ENCODE measurements around the gene MYBPHL.
A peak's percentile ranks its signal among the peaks of the same experiment; 100 is the strongest.

Gene MYBPHL

DNA sequence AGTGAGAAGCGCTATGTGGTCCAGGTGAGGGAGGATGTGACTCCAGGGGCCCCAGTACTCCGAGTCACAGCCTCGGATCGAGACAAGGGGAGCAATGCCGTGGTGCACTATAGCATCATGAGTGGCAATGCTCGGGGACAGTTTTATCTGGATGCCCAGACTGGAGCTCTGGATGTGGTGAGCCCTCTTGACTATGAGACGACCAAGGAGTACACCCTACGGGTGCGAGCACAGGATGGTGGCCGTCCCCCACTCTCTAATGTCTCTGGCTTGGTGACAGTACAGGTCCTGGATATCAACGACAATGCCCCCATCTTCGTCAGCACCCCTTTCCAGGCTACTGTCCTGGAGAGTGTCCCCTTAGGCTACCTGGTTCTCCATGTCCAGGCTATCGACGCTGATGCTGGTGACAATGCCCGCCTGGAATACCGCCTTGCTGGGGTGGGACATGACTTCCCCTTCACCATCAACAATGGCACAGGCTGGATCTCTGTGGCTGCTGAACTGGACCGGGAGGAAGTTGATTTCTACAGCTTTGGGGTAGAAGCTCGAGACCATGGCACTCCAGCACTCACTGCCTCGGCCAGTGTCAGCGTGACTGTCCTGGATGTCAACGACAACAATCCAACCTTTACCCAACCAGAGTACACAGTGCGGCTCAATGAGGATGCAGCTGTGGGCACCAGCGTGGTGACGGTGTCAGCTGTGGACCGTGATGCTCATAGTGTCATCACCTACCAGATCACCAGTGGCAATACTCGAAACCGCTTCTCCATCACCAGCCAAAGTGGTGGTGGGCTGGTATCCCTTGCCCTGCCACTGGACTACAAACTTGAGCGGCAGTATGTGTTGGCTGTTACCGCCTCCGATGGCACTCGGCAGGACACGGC is 55.3 kb downstream of the MYBPHL start:
- no peak for DNase-seq (ENCODE audit: low read depth)

DNA sequence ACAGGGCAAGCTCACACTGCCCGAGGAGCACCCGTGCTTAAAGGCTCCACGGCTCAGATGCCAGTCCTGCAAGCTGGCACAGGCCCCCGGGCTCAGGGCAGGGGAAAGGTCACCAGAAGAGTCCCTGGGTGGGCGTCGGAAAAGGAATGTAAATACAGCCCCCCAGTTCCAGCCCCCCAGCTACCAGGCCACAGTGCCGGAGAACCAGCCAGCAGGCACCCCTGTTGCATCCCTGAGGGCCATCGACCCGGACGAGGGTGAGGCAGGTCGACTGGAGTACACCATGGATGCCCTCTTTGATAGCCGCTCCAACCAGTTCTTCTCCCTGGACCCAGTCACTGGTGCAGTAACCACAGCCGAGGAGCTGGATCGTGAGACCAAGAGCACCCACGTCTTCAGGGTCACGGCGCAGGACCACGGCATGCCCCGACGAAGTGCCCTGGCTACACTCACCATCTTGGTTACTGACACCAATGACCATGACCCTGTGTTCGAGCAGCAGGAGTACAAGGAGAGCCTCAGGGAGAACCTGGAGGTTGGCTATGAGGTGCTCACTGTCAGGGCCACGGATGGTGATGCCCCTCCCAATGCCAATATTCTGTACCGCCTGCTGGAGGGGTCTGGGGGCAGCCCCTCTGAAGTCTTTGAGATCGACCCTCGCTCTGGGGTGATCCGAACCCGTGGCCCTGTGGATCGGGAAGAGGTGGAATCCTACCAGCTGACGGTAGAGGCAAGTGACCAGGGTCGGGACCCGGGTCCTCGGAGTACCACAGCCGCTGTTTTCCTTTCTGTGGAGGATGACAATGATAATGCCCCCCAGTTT is 56.1 kb downstream of the MYBPHL start:
- no peak for DNase-seq (ENCODE audit: low read depth)

GRCh38 chr1:109249654-109250401 is 57.0 kb downstream of the MYBPHL start:
- DNase-seq (ENCODE audit: low read depth) = no peak

- DNase-seq (ENCODE audit: low read depth) = peak; percentile 50
These were observed 57.8 kb downstream of the MYBPHL start, which contains the start of gene CELSR2 for GRCh38 chr1:109248797-109249629. TSS of gene CELSR2 (plus strand) at chr1:109249539. CDS start at chr1:109250080, 541 bp downstream.

GRCh38 chr1:109248444-109248796 is 58.4 kb downstream of the MYBPHL start:
- DNase-seq (ENCODE audit: low read depth) = no peak

GRCh38 chr1:109247401-109248365 is 59.1 kb downstream of the MYBPHL start:
- DNase-seq (ENCODE audit: low read depth) = no peak

DNA sequence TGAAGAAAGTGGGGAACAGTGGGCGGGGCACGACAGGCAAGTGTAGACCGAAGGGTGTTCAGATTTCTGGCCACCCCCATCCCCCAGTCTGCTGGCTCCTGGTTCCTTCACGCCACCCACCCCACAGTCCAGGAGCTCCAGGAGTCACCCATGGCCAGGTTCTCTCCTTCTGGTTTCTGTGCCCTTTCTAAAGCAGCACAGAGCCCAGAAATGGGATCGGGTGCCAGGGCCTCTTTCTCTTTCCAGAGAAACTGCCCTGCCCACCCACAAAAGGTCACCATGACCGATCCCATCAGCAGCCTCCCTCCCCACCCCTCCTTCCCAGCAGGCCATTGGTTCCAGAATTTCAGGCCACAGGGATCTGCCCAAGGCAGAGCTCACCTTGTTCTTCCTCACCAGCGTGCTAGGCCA is 60.7 kb downstream of the MYBPHL start:
- no peak for DNase-seq (ENCODE audit: low read depth)

DNA sequence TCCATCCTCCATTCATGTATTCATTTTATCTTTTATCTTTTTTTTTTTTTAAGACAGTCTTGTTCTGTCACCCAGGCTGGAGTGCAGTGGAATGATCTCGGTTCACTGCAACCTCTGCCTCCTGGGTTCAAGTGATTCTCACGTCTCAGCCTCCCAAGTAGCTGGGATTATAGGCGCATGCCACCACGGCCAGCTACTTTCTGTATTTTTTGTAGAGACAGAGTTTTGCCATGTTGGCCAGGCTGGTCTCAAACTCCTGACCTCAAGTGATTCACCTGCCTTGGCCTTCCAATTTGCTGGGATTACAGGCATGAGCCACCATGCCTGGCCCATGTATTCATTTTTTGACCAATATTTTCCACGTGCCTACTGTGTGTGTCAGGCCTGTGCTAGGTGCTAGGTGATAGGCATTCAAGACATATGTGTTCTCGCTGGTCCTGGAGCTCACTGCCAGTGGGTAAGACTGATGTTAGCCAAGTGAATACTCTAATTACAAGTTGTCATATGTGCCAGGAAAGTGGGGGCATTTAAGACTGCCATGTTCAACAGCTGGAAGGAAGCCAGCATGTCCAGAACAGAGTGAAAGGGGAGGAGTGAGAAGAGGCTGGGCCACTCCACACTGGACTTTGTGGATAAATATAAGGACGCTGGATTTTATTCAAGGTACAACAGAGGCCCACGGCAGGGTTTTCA is 62.8 kb downstream of the MYBPHL start:
- DNase-seq (ENCODE audit: low read depth) = no peak

- no peak for DNase-seq (ENCODE audit: low read depth)
These were observed 63.6 kb downstream of the MYBPHL start for GRCh38 chr1:109243221-109243620.

GRCh38 chr1:109242387-109242786 is 64.4 kb downstream of the MYBPHL start:
- DNase-seq (ENCODE audit: low read depth) = no peak
